Activated T-cell treated with anti-CD3 and anti-CD28 coated beads, Interleukin-2, amount 50 U/mL, for 48 hours (primary cell): Measurements from ENCODE around the gene RWDD3.

Source experiments
- DNase-seq, 2 experiments: peaks; one replicate each; pipeline ENCODE4 v3.0.0-alpha.2; 2020

The RWDD3 gene

DNA sequence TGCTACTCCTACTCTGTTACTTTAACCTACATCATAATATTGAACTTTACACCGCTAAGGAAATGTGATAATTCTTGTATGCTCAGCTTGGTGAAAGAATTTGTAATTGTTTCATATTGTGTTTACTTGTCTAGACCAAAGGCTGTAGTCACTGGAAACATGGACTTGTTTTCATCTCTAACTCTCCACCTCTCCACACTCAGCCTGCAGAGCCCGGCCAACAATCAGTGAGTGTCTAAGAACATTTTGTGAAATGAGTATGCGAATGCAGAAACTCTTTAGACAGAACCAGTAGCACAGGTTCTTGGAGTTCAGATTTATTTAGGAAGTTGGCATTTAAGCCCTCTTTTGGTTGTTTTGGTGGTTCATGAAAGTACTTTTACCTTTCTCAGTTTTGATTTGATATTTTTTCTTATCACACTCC lies 3.2 kb upstream of the RWDD3 start:
- DNase-seq, result no peak

GRCh38 chr1:95232646-95233318 lies 1.2 kb upstream of the RWDD3 start:
- DNase-seq, result no peak

GRCh38 chr1:95233319-95233736 lies 682 bp upstream of the RWDD3 start:
- DNase-seq, result no peak

GRCh38 chr1:95236784-95237575 lies 3.0 kb downstream of the RWDD3 start:
- no peak for DNase-seq

GRCh38 chr1:95237981-95238703 lies 4.1 kb downstream of the RWDD3 start:
- no peak for DNase-seq

DNA sequence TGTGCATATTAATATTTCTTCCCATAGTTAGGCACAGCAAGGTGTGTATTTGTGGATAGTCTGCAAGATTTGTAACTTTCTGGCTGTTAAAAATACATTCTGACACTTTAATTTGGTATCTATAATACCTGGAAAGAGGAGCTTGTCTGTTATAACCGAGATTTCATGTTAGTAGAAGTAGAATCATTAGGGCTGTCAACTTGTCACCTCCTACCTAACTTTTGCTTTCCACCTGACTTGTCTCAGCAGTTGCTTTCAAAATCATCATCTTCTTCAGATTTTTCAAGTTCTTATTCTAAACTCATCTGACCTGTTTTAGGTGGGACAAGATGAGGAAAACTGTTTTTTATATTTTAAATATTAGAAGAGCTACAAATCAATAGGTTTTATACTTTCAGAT lies 11.0 kb downstream of the RWDD3 start:
- no peak for DNase-seq

DNA sequence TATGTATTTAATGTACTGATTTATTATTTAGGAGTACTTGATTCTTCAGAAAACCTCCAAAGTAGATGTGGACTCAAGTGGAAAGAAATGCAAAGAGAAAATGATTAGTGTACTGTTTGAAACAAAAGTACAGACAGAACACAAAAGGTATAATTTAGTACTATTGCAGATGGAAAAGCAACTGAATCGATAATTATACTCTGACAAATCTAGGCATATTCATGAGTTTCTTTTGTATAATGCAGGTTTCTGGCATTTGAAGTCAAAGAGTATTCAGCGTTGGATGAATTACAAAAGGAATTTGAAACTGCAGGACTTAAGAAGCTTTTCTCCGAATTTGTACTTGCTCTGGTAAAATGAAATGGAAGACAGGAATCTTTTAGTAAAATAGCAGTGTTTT lies 12.5 kb downstream of the RWDD3 start:
- DNase-seq, result no peak

GRCh38 chr1:95247607-95248006 lies 13.6 kb downstream of the RWDD3 start:
- DNase-seq, result no peak

DNA sequence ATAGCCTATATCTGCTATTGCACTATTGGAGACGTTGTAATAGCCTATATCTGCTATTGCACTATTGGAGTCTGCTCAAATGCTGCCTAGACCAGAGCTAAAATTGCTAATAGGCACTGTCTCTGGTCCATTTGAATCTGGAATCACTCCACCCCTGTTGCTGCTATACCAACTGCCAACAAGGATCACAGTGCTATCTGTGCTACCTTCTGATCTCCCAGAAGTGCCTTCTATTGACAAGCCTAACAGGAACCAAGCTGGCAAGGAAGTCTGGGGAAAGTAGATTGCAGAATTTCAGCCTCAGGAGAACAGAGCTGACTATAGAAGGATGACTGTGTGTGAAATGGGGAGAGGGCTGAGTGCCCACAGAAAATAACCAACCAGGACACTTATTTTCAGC lies 15.9 kb downstream of the RWDD3 start:
- no peak for DNase-seq

- no peak for DNase-seq
Measured at GRCh38 chr1:95252422-95252821, 18.4 kb downstream of the RWDD3 start.

DNA sequence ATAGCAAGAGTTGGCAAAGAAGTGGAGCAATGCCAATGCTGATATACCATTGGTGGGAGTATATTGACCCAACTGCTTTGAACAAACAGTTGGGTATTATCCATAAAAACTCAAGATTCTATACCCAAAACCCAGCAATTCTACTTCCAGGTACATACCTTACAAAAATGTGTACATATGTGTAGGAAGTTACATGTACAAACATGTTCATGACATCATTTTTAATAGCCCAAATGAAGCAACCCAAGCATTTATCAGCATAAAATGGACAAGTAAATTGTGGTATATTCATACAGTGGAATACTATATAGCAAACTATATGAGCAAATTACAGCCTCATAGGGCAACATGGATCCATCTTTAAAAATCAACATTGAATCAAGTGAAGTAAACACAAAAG lies 20.9 kb downstream of the RWDD3 start:
- DNase-seq, result no peak

- DNase-seq, result no peak
Measured at GRCh38 chr1:95255826-95256225, 21.8 kb downstream of the RWDD3 start.

DNA sequence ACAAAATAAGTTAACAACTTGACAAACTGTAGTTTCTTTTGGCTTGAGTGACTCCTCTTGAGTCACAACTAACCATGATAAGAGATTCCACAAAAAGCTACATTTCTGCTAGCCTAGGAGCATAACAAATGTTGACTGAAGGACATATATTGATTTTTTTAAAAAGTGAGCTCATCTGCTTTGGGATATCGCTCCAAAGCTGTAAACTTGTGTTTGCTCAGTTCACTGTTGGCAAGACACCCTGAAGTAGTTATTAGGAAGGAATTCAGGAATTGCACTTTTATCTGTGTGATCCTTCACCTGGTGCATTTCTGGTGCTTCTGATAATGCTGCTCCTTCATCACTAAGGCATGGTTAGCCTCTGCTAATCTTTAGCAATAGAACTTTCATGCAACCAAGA lies 23.7 kb downstream of the RWDD3 start:
- no peak for DNase-seq

GRCh38 chr1:95259245-95259644 lies 25.2 kb downstream of the RWDD3 start:
- no peak for DNase-seq

GRCh38 chr1:95262913-95263312 lies 28.9 kb downstream of the RWDD3 start:
- DNase-seq, result no peak

- DNase-seq, result no peak
Measured at GRCh38 chr1:95263450-95263849, 29.4 kb downstream of the RWDD3 start.

DNA sequence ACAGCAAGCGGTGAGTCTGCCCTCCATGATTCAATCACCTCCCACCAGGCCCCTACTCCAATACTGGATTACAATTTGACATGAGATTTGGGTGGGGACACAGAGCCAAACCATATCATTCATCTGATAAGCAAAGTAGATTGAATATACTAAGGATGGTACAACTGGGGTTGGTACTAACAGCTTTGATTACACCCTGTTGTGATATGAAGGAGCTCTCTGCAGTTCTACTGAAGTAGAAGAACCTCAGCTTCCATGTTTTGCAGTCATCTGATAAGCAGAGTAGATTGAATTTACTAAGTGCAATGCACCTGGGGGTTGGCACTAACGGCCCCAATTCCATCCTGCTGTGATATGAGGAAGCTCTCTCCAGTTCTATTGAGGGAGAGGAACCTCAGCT lies 31.1 kb downstream of the RWDD3 start:
- no peak for DNase-seq

DNA sequence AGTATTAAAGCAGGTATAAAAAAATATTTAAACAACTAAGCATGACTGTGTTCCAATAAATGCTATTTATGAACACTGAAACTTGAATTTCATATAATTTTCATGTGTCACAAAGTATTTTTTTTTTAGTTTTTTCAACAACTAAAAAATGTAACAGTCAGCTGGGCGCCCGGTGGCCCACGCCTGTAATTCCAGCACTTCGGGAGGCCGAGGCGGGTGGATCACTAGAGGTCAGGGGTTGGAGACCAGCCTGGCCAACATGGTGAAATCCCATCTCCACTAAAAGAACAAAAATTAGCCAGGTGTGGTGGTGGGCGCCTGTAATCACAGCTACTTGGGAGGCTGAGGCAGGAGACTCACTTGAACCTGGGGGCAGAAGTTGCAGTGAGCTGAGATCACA lies 42.4 kb downstream of the RWDD3 start:
- DNase-seq, result no peak

- DNase-seq, result no peak
Measured at GRCh38 chr1:95278173-95279006, 44.4 kb downstream of the RWDD3 start.

DNA sequence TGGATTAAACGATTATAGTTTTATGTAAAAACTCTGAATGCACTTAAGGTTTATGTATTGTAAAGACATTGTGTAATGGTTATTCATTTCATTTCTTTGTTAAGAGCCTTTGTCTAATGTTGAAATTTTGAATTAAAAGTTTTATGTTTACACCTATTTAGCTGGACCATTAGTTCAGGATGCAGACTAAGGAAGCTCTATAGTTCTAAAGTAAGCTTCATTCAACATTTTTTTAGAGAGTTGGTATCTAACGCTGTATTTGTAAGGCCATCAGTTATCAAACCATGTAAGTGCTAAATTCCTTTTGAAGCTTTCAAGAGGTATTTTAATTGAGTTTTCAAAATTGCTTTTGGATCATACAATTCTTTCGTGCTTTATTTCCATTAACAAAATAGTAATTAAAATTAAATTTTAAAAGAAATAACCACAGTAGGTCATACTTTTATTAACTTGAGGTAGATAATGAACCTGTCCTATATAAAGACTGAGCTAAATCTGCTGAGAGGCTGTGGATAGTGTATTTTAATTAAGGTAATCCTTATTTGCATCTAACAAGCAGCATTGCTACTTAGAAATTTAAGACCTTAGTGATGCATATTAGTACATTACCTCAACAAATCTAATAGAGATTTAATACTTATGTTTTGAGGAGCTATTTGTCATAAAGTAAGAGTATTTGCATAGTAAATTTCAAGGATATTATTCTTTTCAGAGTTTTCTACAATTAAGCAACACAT lies 47.9 kb downstream of the RWDD3 start:
- no peak for DNase-seq

GRCh38 chr1:95282518-95282895 lies 48.5 kb downstream of the RWDD3 start:
- DNase-seq, result no peak

GRCh38 chr1:95284420-95284819 lies 50.4 kb downstream of the RWDD3 start:
- DNase-seq, result no peak
